SK-N-SH treated with all-trans-retinoic acid at 6 μM for 48 hours (cell line): ENCODE data around the gene FSTL3.

Source experiments
- ATAC-seq: fragments of 200-7000 bp; cut with Tn5 transposase; 3 replicates; pipeline ENCODE4 v1.9.1; 2020; ENCODE audit warnings: mild to moderate bottlenecking, moderate library complexity
- ARNTL ChIP-seq: fragments of 450-650 bp; formaldehyde crosslinking; IDR thresholded peaks from 2 replicates; pipeline ENCODE4 v1.5.0; 2020; ENCODE audit warnings: low read depth, mild to moderate bottlenecking, moderate library complexity, borderline replicate concordance
- BACH2 ChIP-seq: fragments of 250-450 bp; sonication (Bioruptor Pico); IDR thresholded peaks from 2 replicates; pipeline ENCODE4 v1.9.0; 2021; ENCODE audit warnings: mild to moderate bottlenecking, borderline replicate concordance
- CREB5 ChIP-seq: fragments of 250-450 bp; sonication (Bioruptor Pico); IDR thresholded peaks from 2 replicates; pipeline ENCODE4 v1.5.1; 2020; ENCODE audit warnings: low read depth, mild to moderate bottlenecking, moderate library complexity
- CSDC2 ChIP-seq: fragments of 250-450 bp; sonication (Bioruptor Pico); IDR thresholded peaks from 2 replicates; pipeline ENCODE4 v1.5.0; 2020; ENCODE audit warnings: mild to moderate bottlenecking, moderate library complexity
- CSRNP3 ChIP-seq: fragments of 250-450 bp; sonication (Bioruptor Pico); IDR thresholded peaks from 2 replicates; pipeline ENCODE4 v1.5.1; 2021; ENCODE audit warnings: mild to moderate bottlenecking, moderate library complexity
- ESRRG ChIP-seq: fragments of 250-450 bp; sonication (Bioruptor Pico); IDR thresholded peaks from 2 replicates; pipeline ENCODE4 v1.6.1; 2021; ENCODE audit warnings: mild to moderate bottlenecking
- GLIS3 ChIP-seq: fragments of 250-450 bp; sonication (Bioruptor Pico); IDR thresholded peaks from 2 replicates; pipeline ENCODE4 v1.5.0; 2020; ENCODE audit warnings: mild to moderate bottlenecking, moderate library complexity
- PATZ1 ChIP-seq: fragments of 250-450 bp; sonication (Bioruptor Pico); IDR thresholded peaks from 2 replicates; pipeline ENCODE4 v1.8.0; 2020; ENCODE audit warnings: mild to moderate bottlenecking, moderate library complexity, borderline replicate concordance
- PPARA ChIP-seq: fragments of 250-450 bp; sonication (Bioruptor Pico); IDR thresholded peaks from 2 replicates; pipeline ENCODE4 v1.5.0; 2020; ENCODE audit warnings: mild to moderate bottlenecking, borderline replicate concordance
- RARB ChIP-seq: fragments of 250-450 bp; sonication (Bioruptor Pico); IDR thresholded peaks from 2 replicates; pipeline ENCODE4 v1.8.0; 2021; ENCODE audit warnings: mild to moderate bottlenecking, moderate library complexity
- SNAI2 ChIP-seq: fragments of 250-450 bp; sonication (Bioruptor Pico); IDR thresholded peaks from 2 replicates; pipeline ENCODE4 v1.5.0; 2020; ENCODE audit warnings: mild to moderate bottlenecking, moderate library complexity
- TCF4 ChIP-seq: fragments of 250-450 bp; sonication (Bioruptor Pico); IDR thresholded peaks from 2 replicates; pipeline ENCODE4 v1.8.0; 2021; ENCODE audit warnings: mild to moderate bottlenecking, moderate library complexity, borderline replicate concordance
- TOX ChIP-seq: fragments of 250-450 bp; sonication (Bioruptor Pico); IDR thresholded peaks from 2 replicates; pipeline ENCODE4 v1.8.0; 2021; ENCODE audit warnings: mild to moderate bottlenecking, moderate library complexity, borderline replicate concordance
- ZC3H10 ChIP-seq: fragments of 250-450 bp; sonication (Bioruptor Pico); IDR thresholded peaks from 2 replicates; pipeline ENCODE4 v1.5.1; 2021; ENCODE audit warnings: mild to moderate bottlenecking, moderate library complexity
- ZFP3 ChIP-seq: fragments of 250-450 bp; sonication (Bioruptor Pico); IDR thresholded peaks from 2 replicates; pipeline ENCODE4 v1.5.0; 2020; ENCODE audit warnings: mild to moderate bottlenecking, moderate library complexity
- ZFP30 ChIP-seq: fragments of 450-650 bp; formaldehyde crosslinking; IDR thresholded peaks from 2 replicates; pipeline ENCODE4 v1.5.0; 2022; ENCODE audit warnings: mild to moderate bottlenecking, moderate library complexity
- ZNF565 ChIP-seq: fragments of 450-650 bp; formaldehyde crosslinking; conservative IDR thresholded peaks from 2 replicates; pipeline ENCODE4 v1.5.0; 2020; ENCODE audit warnings: low read depth, mild to moderate bottlenecking, moderate library complexity
- ZNF70 ChIP-seq: fragments of 450-650 bp; formaldehyde crosslinking; IDR thresholded peaks from 2 replicates; pipeline ENCODE4 v1.5.0; 2020; ENCODE audit warnings: mild to moderate bottlenecking, moderate library complexity
- ZNF8 ChIP-seq: fragments of 450-650 bp; formaldehyde crosslinking; IDR thresholded peaks from 2 replicates; pipeline ENCODE4 v1.5.0; 2020; ENCODE audit warnings: mild to moderate bottlenecking, moderate library complexity
- TF ChIP-seq, protein P1 (sequence below): fragments of 250-450 bp; sonication (Bioruptor Pico); IDR thresholded peaks from 2 replicates; pipeline ENCODE4 v1.5.0; 2020; ENCODE audit warnings: mild to moderate bottlenecking, moderate library complexity
- TF ChIP-seq, protein P2 (sequence below): fragments of 250-450 bp; sonication (Bioruptor Pico); IDR thresholded peaks from 2 replicates; pipeline ENCODE4 v1.8.0; 2021; ENCODE audit warnings: low read depth, mild to moderate bottlenecking, moderate library complexity, borderline replicate concordance

The FSTL3 gene

GRCh38 chr19:639253-640160, 36.7 kb upstream of the FSTL3 start, which contains the start of gene FGF22:
Gene FGF22, plus strand, starts transcription at chr19:639879. Its CDS starts 47 bp downstream, at chr19:639926.
- TF ChIP-seq PPARA (CRISPR knock-in tag), result no peak
- no peak for TF ChIP-seq PATZ1 (CRISPR knock-in tag)
- TF ChIP-seq, protein P1, sequence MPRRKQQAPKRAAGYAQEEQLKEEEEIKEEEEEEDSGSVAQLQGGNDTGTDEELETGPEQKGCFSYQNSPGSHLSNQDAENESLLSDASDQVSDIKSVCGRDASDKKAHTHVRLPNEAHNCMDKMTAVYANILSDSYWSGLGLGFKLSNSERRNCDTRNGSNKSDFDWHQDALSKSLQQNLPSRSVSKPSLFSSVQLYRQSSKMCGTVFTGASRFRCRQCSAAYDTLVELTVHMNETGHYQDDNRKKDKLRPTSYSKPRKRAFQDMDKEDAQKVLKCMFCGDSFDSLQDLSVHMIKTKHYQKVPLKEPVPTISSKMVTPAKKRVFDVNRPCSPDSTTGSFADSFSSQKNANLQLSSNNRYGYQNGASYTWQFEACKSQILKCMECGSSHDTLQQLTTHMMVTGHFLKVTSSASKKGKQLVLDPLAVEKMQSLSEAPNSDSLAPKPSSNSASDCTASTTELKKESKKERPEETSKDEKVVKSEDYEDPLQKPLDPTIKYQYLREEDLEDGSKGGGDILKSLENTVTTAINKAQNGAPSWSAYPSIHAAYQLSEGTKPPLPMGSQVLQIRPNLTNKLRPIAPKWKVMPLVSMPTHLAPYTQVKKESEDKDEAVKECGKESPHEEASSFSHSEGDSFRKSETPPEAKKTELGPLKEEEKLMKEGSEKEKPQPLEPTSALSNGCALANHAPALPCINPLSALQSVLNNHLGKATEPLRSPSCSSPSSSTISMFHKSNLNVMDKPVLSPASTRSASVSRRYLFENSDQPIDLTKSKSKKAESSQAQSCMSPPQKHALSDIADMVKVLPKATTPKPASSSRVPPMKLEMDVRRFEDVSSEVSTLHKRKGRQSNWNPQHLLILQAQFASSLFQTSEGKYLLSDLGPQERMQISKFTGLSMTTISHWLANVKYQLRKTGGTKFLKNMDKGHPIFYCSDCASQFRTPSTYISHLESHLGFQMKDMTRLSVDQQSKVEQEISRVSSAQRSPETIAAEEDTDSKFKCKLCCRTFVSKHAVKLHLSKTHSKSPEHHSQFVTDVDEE (CRISPR knock-in tag), result no peak
- TF ChIP-seq RARB (CRISPR knock-in tag), result no peak
- TF ChIP-seq ZC3H10 (CRISPR knock-in tag), result no peak
- TF ChIP-seq ARNTL (CRISPR knock-in tag), result no peak
- TF ChIP-seq SNAI2 (CRISPR knock-in tag), result no peak
- TF ChIP-seq, protein P2, sequence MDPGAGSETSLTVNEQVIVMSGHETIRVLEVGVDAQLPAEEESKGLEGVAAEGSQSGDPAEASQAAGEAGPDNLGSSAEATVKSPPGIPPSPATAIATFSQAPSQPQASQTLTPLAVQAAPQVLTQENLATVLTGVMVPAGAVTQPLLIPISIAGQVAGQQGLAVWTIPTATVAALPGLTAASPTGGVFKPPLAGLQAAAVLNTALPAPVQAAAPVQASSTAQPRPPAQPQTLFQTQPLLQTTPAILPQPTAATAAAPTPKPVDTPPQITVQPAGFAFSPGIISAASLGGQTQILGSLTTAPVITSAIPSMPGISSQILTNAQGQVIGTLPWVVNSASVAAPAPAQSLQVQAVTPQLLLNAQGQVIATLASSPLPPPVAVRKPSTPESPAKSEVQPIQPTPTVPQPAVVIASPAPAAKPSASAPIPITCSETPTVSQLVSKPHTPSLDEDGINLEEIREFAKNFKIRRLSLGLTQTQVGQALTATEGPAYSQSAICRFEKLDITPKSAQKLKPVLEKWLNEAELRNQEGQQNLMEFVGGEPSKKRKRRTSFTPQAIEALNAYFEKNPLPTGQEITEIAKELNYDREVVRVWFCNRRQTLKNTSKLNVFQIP, result no peak
- TF ChIP-seq ZNF70, result no peak
- no peak for TF ChIP-seq TOX
- ATAC-seq, result peak; percentile 90

DNA sequence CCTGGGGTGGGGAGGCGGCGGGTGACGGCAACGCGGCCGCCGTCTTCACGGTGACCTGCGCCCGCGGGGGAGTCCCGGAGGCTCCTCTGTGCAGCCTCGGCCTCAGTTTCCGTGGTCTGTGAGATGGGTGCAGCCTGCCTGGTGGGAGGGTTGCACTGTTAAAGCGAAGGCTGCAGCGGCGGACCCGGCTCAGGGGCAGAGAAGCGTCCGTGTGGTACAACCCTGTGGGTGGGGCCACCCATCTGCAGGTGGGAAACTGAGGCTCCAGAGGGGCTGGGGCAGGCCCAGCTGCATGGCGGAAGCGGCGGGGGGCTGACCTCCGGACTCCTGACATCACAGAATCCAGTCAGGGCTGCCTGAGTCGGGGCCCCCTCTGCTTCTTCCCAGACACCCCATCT, 36.0 kb upstream of the FSTL3 start:
- no peak for ATAC-seq
- no peak for TF ChIP-seq ZNF8 (CRISPR knock-in tag)
- no peak for TF ChIP-seq PATZ1 (CRISPR knock-in tag)
- no peak for TF ChIP-seq ZC3H10 (CRISPR knock-in tag)
- TF ChIP-seq TOX, result no peak
- no peak for TF ChIP-seq CSRNP3
- TF ChIP-seq GLIS3 (CRISPR knock-in tag), result no peak
- TF ChIP-seq ESRRG (CRISPR knock-in tag), result no peak
- TF ChIP-seq PPARA (CRISPR knock-in tag), result no peak
- TF ChIP-seq CSDC2 (CRISPR knock-in tag), result no peak

GRCh38 chr19:640606-641189, 35.5 kb upstream of the FSTL3 start:
- no peak for TF ChIP-seq ZC3H10 (CRISPR knock-in tag)
- no peak for TF ChIP-seq ZFP3
- no peak for TF ChIP-seq TCF4
- no peak for ATAC-seq

GRCh38 chr19:641702-642101, 34.5 kb upstream of the FSTL3 start:
- no peak for ATAC-seq
- TF ChIP-seq GLIS3 (CRISPR knock-in tag) (no peak), ZNF565 (CRISPR knock-in tag) (no peak), ARNTL (CRISPR knock-in tag) (no peak), SNAI2 (CRISPR knock-in tag) (no peak), BACH2 (CRISPR knock-in tag) (no peak), CSRNP3 (no peak), ZFP30 (CRISPR knock-in tag) (no peak), CREB5 (CRISPR knock-in tag) (no peak), CSDC2 (CRISPR knock-in tag) (no peak)
